Fibroblast of upper back skin (primary cell): ENCODE measurements around the gene CCDC43.
"Not testable (repeated sequence)": the region's sequence is repeated elsewhere in the genome, so short reads cannot be mapped to it uniquely, and the experiment has no call there.

Experiments used
- DNase-seq: peaks from one replicate; pipeline ENCODE4 v3.0.0-alpha.2; 2013

Gene CCDC43

GRCh38 chr17:44664867-44665266, 24.7 kb downstream of the CCDC43 start:
- no peak for DNase-seq

- DNase-seq, result no peak
Observed at GRCh38 chr17:44663095-44663494, 26.5 kb downstream of the CCDC43 start.

GRCh38 chr17:44661835-44662234, 27.7 kb downstream of the CCDC43 start:
- DNase-seq, result no peak

GRCh38 chr17:44655983-44656710, 33.4 kb downstream of the CCDC43 start, which contains the start of gene MEIOC:
Gene MEIOC, plus strand, starts transcription at chr17:44656468. Its CDS starts 146 bp downstream, at chr17:44656614.
- peak; percentile 43 for DNase-seq

- no peak for DNase-seq
Observed at GRCh38 chr17:44653954-44654353, 35.6 kb downstream of the CCDC43 start.

GRCh38 chr17:44653384-44653783, 36.2 kb downstream of the CCDC43 start:
- no peak for DNase-seq

GRCh38 chr17:44652727-44653126, 36.8 kb downstream of the CCDC43 start:
- DNase-seq, result no peak

- no peak for DNase-seq
Observed at GRCh38 chr17:44651228-44651627, 38.3 kb downstream of the CCDC43 start.

GRCh38 chr17:44648963-44649362, 40.6 kb downstream of the CCDC43 start:
- no peak for DNase-seq

GRCh38 chr17:44647736-44648135, 41.8 kb downstream of the CCDC43 start:
- no peak for DNase-seq

- DNase-seq, result no peak
Observed at GRCh38 chr17:44646280-44646679, 43.3 kb downstream of the CCDC43 start.

- DNase-seq, result no peak
Observed at GRCh38 chr17:44645341-44645740, 44.2 kb downstream of the CCDC43 start.

GRCh38 chr17:44642834-44643233, 46.7 kb downstream of the CCDC43 start:
- DNase-seq, result peak; percentile 27

GRCh38 chr17:44637066-44637465, 52.5 kb downstream of the CCDC43 start:
- no peak for DNase-seq

GRCh38 chr17:44636562-44636961, 53.0 kb downstream of the CCDC43 start:
- DNase-seq, result peak; percentile 72

GRCh38 chr17:44634401-44634800, 55.2 kb downstream of the CCDC43 start:
- DNase-seq, result not testable (repeated sequence)

- no peak for DNase-seq
Observed at GRCh38 chr17:44633998-44634397, 55.6 kb downstream of the CCDC43 start.

- DNase-seq, result no peak
Observed at GRCh38 chr17:44630703-44631102, 58.9 kb downstream of the CCDC43 start.

GRCh38 chr17:44629314-44629713, 60.3 kb downstream of the CCDC43 start:
- DNase-seq, result no peak

GRCh38 chr17:44628243-44629188, 61.1 kb downstream of the CCDC43 start:
- no peak for DNase-seq

GRCh38 chr17:44627513-44628242, 61.9 kb downstream of the CCDC43 start:
- DNase-seq, result no peak
